ENCODE measurements around the gene ATP5IF1. TPM values are rescaled to one million over a fixed set of nuclear protein-coding genes. Genes with fewer than 3 reads are reported as not detected.

Gene ATP5IF1
- total RNA-seq = 146 TPM in 2 replicates

DNA sequence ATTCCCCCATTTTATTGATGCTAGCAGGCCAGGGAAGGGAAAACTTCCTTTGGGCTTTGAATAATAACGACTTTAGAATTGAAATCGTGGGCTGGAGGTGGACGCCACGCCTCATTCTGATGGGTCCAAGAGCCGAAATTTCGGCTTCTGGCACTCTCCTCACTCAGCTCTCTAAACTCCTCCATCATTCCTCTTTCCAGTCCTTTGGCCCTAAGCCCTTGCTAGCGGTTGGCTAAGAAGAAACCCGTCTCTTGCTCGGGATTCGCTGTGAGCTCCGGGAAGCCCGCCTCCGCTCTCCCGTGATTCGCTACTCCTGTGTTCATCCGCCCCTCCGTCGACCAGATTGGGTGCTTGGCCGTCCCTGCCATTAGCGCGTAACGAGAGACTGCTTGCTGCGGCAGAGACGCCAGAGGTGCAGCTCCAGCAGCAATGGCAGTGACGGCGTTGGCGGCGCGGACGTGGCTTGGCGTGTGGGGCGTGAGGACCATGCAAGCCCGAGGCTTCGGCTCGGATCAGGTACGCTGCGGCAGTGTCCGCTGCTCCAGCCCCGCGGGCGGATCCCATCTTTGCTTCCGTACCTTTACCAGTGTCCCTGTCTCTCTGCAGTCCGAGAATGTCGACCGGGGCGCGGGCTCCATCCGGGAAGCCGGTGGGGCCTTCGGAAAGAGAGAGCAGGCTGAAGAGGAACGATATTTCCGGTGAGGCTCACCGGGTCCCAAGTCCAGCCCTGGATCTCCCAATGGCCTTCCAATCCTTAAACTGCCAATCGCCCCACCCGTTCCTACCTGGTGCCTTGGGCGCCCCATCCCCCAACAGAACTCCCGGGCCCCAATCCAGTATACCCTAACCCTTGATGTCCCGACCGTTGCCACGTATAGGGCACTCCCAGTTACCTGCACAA lies at the start of gene ATP5IF1:
TSS of gene ATP5IF1 (plus strand) at position 370 of the 901 bp plus-strand sequence. CDS start at position 430, 60 bp downstream.
- intact Hi-C loops (cut with micrococcal nuclease) = loop anchor here (1.0 kb wide), 2 partner anchors 10 to 23 kb away; partner anchors contain the start of gene SESN2

- intact Hi-C loops (cut with micrococcal nuclease) = no loop called here
Observed at GRCh38 chr1:28190337-28190979, 45.5 kb upstream of the ATP5IF1 start.

- intact Hi-C loops (cut with micrococcal nuclease) = no loop called here
Observed at GRCh38 chr1:28190996-28191645, 44.8 kb upstream of the ATP5IF1 start.

DNA sequence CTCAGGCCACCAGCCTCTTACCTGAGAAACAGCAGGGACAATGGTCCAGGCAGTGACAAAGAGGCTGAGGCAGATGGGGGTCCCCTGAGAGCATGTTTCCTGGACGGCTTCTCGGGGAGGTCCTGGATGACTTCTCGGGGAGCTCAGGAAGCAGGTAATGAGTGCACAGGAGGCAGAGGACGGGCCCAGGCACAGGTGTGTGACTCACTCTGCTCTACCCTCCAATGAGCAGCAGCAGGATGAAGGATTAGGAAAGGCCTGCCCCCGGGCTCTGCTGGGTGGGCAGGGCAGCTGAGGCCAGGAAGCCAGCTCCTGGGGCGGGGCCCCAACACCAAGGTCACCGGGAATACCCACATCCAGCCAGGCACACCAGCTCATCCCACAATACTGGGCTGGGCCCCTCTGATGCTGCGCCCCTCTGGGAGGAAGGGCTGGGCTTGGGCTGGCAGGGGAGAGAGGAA lies 42.2 kb upstream of the ATP5IF1 start:
- intact Hi-C loops (cut with micrococcal nuclease) = no loop called here

DNA sequence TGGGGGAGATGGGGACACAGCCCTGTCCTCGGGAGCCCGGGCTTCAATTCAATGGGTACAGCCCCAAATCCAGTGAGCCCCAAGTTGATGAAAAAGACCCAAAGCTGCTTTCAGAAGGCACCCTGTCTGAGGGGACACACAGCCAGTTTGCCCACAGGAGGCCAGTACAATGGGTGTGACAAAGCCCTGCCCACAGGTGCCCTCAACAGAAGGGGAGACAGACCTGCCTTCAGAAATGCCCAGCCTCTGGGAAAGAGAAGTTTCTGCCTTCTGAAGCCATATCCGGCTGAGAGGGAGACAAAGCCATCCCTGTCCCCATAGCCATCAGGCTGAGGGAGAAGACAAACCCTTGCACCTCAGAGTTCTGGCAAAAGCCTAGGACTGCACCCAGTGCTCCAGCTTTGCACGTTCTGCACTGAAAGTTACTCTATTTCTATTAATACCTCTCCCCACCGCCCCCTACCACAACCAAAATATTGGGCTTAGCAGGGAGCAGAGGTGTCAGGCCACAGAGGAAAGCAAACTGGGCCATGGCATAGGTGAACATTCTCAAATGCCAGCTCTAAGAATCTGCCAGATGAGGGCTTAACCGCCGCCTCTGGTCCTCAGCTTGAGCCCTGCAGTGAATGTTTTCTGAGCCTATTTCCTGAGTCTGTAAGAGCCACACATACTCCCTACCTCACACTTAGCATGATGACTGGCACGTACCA lies 41.4 kb upstream of the ATP5IF1 start:
- intact Hi-C loops (cut with micrococcal nuclease) = no loop called here

- intact Hi-C loops (cut with micrococcal nuclease) = no loop called here
Observed at GRCh38 chr1:28195780-28196179, 40.1 kb upstream of the ATP5IF1 start.

GRCh38 chr1:28196330-28196729 lies 39.6 kb upstream of the ATP5IF1 start:
- intact Hi-C loops (cut with micrococcal nuclease) = no loop called here

DNA sequence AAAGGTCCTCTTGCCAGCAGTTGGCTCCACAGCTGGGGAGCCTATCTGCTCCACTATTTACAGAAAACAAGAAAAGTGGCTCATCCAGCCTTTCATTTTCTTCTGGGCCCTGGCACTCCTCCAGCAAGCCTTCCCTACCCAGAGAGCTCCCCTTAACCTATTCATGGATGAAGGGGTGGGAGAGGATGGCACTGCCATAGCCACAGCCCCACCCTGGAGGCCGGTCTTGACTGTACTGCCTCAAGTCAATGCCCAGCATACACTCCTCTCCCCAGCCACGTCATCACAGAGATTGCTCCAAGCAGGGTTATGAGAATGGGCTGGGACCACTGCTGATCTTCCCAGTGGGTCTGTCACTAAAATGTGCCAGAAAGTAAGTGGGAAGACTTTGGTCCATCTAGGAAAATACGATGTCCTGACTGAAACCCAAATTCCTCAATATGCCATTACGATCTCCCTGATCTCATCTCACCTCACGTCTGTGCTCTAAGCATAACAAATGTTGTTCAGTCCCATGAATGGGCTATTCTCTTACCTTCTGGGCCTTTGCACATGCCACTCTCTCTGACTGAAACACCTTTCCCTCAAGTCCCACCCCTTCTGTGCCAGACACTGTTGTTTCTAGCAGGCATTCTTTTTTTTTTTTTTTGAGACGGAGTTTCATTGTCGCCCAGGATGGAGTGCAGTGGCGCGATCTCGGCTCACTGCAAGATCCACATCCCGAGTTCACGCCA lies 38.1 kb upstream of the ATP5IF1 start:
- intact Hi-C loops (cut with micrococcal nuclease) = no loop called here

DNA sequence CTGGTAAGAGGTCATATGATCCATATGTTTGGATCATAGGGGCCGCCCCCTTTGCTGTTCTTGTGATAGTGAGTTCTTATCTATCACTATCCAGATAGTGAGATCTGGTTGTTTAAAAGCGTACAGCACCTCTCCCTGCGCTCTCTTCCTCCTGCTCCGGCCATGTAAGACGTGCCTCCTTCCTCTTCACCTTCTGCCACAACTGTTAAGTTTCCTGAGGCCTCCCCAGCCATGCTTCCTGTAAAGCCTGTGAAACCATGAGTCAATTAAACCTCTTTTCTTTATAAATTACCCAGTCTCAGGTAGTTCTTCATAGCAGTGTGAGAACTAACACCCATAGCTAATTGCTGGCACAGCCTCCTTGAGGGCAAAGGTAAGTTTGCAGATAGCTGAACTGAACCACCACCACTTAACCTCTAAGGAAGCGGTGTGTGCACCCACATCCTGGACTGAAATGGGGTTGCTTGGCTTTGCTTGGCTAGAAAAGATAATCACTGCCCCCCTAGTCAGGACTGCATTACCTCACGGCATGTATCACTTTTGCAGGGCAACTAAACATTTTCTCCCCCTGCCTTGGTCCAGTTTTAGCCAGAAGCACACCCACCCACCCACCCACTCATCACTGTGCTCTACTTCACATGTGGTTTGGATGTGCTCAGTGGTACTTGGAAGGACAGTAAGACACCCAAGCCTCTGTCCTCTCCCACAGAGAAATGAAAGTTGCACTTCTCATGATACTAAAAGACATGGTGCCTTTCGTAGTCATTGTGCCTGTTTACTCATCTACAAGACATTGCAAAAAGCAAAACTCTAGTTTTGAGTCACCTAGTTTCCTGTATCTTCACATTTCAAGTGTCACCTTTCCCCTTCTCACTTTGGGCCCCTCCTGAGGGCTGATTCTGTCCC lies 36.3 kb upstream of the ATP5IF1 start:
- intact Hi-C loops (cut with micrococcal nuclease) = loop anchor here (1.0 to 10.0 kb wide), 3 partner anchors 30 to 345 kb away; no protein-coding TSS in a partner anchor

DNA sequence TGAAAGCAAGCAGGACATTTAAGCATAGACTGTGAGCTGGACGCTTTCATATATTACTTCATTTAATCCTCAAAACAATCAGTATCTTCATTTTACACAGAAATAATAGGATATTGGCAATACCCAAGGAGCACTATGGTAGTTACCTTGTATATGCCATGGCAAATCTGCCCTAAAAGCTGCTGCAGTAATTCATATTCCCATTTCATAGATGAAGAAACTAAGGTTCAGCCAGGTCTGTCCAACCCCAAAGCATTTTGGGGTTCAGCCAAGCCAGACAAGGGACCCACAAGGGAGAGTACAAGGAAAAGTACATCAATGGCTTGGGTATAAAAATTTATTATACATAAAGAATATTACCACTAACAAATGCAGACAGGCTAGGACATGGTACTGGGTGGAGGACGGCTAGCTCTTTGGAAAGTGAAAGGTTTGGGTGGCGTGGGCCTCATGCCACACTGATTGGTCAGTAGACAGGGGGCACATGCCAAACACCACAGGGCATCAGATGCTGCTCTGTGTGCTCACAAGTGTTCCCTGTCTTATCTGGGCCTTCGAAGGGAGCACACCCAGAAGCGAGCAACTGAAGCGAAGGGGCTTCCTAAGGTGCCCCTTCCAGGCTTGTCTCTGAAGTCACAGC lies 35.6 kb upstream of the ATP5IF1 start:
- intact Hi-C loops (cut with micrococcal nuclease) = loop anchor here (2.0 to 10.0 kb wide), 2 partner anchors 110 to 346 kb away; no protein-coding TSS in a partner anchor

DNA sequence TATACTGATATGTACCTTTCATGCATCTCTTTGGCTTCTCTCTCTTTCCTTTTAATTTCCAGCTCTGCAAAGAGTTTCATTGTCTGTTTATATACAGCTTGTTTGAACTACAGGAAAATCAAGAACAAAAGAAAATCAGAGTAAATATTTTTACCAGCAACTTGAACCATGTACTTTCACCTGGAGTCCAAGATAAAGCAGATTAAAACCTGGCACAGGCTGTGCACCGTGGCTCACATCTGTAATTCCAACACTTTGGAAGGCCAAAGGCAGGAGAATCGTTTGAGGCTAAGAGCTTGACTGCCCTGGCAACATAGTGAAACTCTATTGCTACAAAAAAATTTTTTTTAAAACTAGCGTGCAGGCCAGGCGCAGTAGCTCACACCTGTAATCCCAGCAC lies 30.7 kb upstream of the ATP5IF1 start:
- intact Hi-C loops (cut with micrococcal nuclease) = loop anchor here (10.0 kb wide), 1 partner anchor 350 kb away; no protein-coding TSS in a partner anchor

DNA sequence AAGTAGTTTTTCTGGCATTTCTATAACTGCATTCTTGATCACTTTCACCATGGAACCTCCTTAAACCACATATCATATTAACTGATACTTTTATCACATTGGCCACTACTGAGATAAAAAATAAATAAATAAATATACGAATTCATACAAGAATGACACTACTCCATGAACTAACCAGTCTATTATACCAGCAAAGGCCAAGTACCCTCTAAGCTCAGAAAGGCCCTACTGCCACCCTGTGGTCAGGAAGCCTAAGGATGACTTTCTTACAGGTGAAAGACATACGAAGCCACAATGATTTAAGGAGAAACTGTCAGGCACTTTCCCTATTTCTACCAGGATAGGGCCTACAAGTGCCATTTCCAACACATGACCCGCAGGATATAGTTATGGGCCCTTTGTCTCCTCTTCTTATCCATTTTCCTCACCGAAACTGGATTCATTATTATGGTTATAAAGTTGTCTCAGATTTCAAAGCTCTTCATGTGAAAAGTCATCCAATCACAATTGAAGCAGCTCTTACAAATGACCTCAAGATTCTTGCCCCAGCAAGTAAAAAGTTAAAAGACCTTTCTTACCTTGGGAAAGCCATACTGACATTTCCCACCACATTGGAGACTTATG lies 27.0 kb upstream of the ATP5IF1 start:
- intact Hi-C loops (cut with micrococcal nuclease) = loop anchor here (1.0 to 10.0 kb wide), 2 partner anchors 118 to 354 kb away; no protein-coding TSS in a partner anchor

DNA sequence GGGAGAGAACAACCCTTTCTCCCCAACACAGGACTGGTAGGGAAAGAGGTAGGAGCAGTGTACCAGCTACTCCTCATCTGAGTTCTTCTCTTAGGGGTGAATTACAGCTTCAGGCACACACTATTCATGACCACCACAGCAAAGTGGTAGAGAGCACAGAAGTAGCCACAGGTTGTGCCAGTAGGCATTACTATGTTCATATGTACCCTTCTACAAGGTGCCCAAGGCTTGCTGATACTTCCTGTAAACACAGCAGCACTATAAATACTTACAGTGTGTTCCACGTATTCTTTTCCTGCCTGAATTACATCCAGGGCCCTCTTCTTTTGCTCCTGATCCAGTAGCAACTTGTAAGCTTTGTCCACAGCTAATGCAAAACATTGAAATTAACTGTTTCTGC lies 26.2 kb upstream of the ATP5IF1 start:
- intact Hi-C loops (cut with micrococcal nuclease) = loop anchor here (1.0 to 10.0 kb wide), 2 partner anchors 118 to 355 kb away; no protein-coding TSS in a partner anchor

- intact Hi-C loops (cut with micrococcal nuclease) = no loop called here
Observed at GRCh38 chr1:28213315-28213714, 22.6 kb upstream of the ATP5IF1 start.

DNA sequence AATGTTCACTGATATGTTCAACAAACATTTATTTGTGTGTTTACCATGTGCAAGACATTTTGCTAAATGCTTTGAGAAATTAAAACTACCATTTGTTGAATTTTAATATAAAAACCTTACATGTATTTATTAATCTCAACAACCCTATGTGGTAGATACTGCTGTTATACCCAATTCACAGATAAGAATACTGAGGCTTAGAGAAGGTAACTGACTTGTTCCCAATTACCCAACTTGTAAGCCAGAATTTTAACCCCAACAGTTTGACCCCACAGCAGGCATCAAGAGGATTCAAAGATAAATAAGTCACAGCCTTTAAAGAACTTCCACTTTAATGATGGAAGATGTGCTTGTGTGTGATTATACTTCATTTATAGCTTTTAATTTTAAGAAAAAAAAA lies 6.8 kb upstream of the ATP5IF1 start:
- intact Hi-C loops (cut with micrococcal nuclease) = no loop called here

- intact Hi-C loops (cut with micrococcal nuclease) = no loop called here
Observed at GRCh38 chr1:28229996-28230395, 5.9 kb upstream of the ATP5IF1 start.

GRCh38 chr1:28232558-28233263 lies 3.2 kb upstream of the ATP5IF1 start, which contains the start of gene DNAJC8:
DNAJC8 (minus strand) TSS chr1:28233029; CDS start chr1:28232998, 31 bp downstream.
- intact Hi-C loops (cut with micrococcal nuclease) = no loop called here

Data from T-helper 2 cell treated with Interferon-gamma antibody and Interleukin-4, amounts not matched to agents 100 ng/mL and 5 ng/mL, for 36 hours (primary cell).